GM12801 (cell line): ENCODE results near the gene PALMD.

Source experiments
- TF ChIP-seq, protein P1 (sequence below): IDR thresholded peaks from one replicate; pipeline ENCODE4 v1.5.1; 2011; ENCODE audit warnings: control low read depth; ENCODE audit not compliant: insufficient read length; ENCODE audit errors: extremely low read depth

The PALMD gene

DNA sequence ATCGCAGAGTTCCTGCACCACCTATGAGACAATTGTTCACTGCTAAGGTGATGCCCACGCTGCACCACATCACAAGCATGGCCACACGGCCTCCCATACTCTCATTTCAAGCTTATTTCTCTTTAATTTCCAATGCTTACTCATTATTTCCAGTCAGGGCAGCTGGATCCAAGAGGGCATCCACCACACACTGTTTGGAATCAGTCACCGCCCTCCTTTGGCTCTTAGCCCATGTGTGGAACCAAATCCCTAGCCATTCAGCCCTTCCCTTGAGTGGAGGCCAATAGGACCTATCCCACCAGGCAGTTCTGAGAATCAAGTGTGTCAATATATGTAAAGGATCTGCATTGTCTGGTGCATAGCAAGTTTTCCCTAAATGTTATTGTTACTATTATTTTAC, 26.3 kb upstream of the PALMD start:
- TF ChIP-seq, protein P1, sequence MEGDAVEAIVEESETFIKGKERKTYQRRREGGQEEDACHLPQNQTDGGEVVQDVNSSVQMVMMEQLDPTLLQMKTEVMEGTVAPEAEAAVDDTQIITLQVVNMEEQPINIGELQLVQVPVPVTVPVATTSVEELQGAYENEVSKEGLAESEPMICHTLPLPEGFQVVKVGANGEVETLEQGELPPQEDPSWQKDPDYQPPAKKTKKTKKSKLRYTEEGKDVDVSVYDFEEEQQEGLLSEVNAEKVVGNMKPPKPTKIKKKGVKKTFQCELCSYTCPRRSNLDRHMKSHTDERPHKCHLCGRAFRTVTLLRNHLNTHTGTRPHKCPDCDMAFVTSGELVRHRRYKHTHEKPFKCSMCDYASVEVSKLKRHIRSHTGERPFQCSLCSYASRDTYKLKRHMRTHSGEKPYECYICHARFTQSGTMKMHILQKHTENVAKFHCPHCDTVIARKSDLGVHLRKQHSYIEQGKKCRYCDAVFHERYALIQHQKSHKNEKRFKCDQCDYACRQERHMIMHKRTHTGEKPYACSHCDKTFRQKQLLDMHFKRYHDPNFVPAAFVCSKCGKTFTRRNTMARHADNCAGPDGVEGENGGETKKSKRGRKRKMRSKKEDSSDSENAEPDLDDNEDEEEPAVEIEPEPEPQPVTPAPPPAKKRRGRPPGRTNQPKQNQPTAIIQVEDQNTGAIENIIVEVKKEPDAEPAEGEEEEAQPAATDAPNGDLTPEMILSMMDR, result no peak

- TF ChIP-seq, protein P1, result no peak
These were observed 24.5 kb upstream of the PALMD start for GRCh38 chr1:99621340-99621901.

GRCh38 chr1:99622702-99623347, 23.1 kb upstream of the PALMD start:
- TF ChIP-seq, protein P1, result no peak

GRCh38 chr1:99623554-99623953, 22.4 kb upstream of the PALMD start:
- TF ChIP-seq, protein P1, result no peak

- TF ChIP-seq, protein P1, result no peak
These were observed 18.3 kb upstream of the PALMD start for GRCh38 chr1:99627615-99628014.

- TF ChIP-seq, protein P1, result no peak
These were observed 16.7 kb upstream of the PALMD start for GRCh38 chr1:99629164-99629563.

DNA sequence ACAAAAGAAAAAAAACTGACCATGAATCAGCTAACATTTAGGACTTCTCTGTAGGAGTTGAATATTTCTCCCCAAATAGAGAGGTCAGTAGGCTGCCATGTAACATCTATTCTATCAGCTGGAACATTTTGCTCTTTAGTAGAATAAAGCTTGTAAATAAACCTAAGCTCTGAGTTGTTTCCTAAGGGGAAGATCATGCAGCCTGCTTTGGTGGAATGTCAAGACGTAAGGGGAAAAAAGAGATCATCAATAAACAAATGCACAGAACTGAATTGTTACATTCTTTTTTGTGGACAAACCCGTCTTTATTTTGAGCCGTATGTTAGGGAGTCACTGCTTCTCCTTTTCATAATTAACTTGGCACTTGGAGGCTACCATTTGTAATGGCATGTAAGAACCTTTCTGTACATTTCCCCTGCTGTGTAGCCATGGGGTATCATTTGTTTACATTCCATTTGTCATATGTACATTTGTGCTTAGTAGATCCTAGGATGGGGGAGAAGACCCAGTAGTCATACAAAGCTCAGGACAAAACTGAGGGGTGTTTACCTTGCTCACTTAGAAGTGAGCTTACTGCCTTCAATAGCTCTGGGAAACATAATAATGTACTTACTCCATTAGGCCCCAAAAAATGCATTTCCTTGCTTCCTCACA, 10.8 kb upstream of the PALMD start:
- TF ChIP-seq, protein P1, result no peak
